MCF 10A (cell line): ENCODE data around the gene PARP12. TPM values are rescaled to one million over a fixed set of nuclear protein-coding genes. Genes with fewer than 3 reads are reported as not detected.

ENCODE experiments used
- BruUV-seq: library from RNA; stranded (reverse); fragments of 400-500 nt; replicated peaks from 2 replicates; lab custom pipeline; 2021; lab: Mats Ljungman, UMichigan
- CTCF ChIA-PET: fragments of 300-600 bp; sonication (Branson Sonifier 250); formaldehyde crosslinking; extraction: SDS; loops from one replicate; lab custom pipeline; 2021; ENCODE audit warnings: antibody characterized with exemption, inconsistent platforms; lab: Yijun Ruan, JAX
- POLR2A ChIA-PET: fragments of 300-600, 350-650 bp; sonication (Branson Sonifier 250); formaldehyde crosslinking; extraction: SDS; loops from one replicate; lab custom pipeline; 2020; ENCODE audit warnings: antibody characterized with exemption, inconsistent platforms; lab: Yijun Ruan, JAX
- DNase-seq: peaks from one replicate; pipeline ENCODE4 v3.0.0-alpha.2; 2018; ENCODE audit not compliant: unreplicated experiment
- H3K27ac Mint-ChIP-seq: one replicate; pipeline ENCODE4 v1.8.0; 2022; ENCODE audit warnings: mild to moderate bottlenecking, low read depth, mixed read lengths; ENCODE audit not compliant: unreplicated experiment
- H3K27me3 Mint-ChIP-seq: one replicate; pipeline ENCODE4 v1.8.0; 2022; ENCODE audit warnings: mixed read lengths; ENCODE audit not compliant: insufficient read depth, unreplicated experiment
- H3K36me3 Mint-ChIP-seq: one replicate; pipeline ENCODE4 v1.8.0; 2022; ENCODE audit warnings: mild to moderate bottlenecking, moderate library complexity, mixed read lengths; ENCODE audit not compliant: insufficient read depth, unreplicated experiment
- H3K4me1 Mint-ChIP-seq: one replicate; pipeline ENCODE4 v1.8.0; 2022; ENCODE audit warnings: mixed read lengths; ENCODE audit not compliant: insufficient read depth, unreplicated experiment
- H3K4me3 Mint-ChIP-seq: one replicate; pipeline ENCODE4 v1.8.0; 2022; ENCODE audit warnings: mild to moderate bottlenecking, moderate library complexity, mixed read lengths; ENCODE audit not compliant: unreplicated experiment
- H3K9me3 Mint-ChIP-seq: one replicate; pipeline ENCODE4 v1.8.0; 2022; ENCODE audit warnings: mixed read lengths; ENCODE audit not compliant: unreplicated experiment
- intact Hi-C: fragments of 100-400 bp; cut with micrococcal nuclease; formaldehyde crosslinking; loops from 2 replicates; pipeline ENCODE4 v1.14.1; 2022
- total RNA-seq: library from RNA; stranded (reverse); gene quantifications from 2 replicates; pipeline ENCODE4 v1.2.3, GENCODE V29; 2022
- TF ChIP-seq, protein P1 (sequence below): fragments of 200-600 bp; IDR thresholded peaks from one replicate; pipeline ENCODE4 v1.8.0; 2022; ENCODE audit warnings: antibody characterized with exemption, mild to moderate bottlenecking; ENCODE audit not compliant: unreplicated experiment

The PARP12 gene
- total RNA-seq, 1 experiment from 2014 or later = 35.0 TPM

DNA sequence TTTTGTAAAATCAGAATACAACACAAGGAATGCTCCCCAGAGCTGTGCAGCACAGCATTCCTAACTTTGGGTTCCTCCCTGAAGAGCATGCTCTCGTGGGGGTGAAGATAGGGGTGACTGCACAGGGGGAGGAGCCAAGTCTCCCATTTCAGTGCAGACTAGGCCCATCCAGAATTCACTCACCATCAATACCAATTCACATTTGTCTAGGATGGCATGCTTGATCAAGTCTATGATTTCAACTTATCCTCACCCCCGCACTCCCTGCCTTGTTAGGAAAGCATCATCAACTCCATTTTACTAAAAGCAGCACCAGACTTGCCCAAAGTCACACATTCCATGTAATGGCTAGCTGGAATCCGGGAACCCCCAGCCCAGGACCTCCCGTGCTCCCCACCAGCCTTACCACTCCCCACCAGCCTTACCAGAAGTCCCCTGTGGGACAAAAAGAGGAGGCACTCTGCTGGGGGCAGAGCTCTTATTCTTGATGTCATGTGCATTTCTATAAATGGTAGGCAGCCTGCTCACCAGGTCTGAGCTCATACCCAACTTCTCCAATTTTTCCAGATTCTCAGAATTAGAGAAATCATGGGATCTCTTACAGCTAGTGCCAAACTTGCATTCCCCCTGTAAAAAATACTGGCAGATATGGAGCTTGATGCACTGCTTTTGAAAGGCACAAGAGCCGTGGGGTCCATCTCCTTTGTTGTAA, 6.2 kb downstream of the PARP12 start:
- DNase-seq = no peak
- TF ChIP-seq, protein P1, sequence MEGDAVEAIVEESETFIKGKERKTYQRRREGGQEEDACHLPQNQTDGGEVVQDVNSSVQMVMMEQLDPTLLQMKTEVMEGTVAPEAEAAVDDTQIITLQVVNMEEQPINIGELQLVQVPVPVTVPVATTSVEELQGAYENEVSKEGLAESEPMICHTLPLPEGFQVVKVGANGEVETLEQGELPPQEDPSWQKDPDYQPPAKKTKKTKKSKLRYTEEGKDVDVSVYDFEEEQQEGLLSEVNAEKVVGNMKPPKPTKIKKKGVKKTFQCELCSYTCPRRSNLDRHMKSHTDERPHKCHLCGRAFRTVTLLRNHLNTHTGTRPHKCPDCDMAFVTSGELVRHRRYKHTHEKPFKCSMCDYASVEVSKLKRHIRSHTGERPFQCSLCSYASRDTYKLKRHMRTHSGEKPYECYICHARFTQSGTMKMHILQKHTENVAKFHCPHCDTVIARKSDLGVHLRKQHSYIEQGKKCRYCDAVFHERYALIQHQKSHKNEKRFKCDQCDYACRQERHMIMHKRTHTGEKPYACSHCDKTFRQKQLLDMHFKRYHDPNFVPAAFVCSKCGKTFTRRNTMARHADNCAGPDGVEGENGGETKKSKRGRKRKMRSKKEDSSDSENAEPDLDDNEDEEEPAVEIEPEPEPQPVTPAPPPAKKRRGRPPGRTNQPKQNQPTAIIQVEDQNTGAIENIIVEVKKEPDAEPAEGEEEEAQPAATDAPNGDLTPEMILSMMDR = no peak
- ChIA-PET POLR2A (interaction anchor here (1.7 kb wide), 1 partner anchor 22 kb away, joined by 7 read pairs; no protein-coding TSS in a partner anchor), CTCF (interaction anchor here (0.7 to 1.1 kb wide), 2 partner anchors 287 to 1574 kb away, joined by 3 read pairs; no protein-coding TSS in a partner anchor)
- no peak overlapping the region for H3K4me3 Mint-ChIP-seq
- no peak overlapping the region for H3K27ac Mint-ChIP-seq
- no peaks in the 10 kb centered on the region for H3K9me3 Mint-ChIP-seq
- peaks cover 38% of the 10 kb centered on the region for H3K4me1 Mint-ChIP-seq
- intact Hi-C loops = no loop called here
- no TSS peak for BruUV-seq
- no peaks in the 10 kb centered on the region for H3K27me3 Mint-ChIP-seq
- H3K36me3 Mint-ChIP-seq = peaks cover 29% of the 10 kb centered on the region

- CTCF ChIA-PET = no interaction called here
- no TSS peak for BruUV-seq
These were observed 6.9 kb downstream of the PARP12 start for GRCh38 chr7:140055833-140056232.

DNA sequence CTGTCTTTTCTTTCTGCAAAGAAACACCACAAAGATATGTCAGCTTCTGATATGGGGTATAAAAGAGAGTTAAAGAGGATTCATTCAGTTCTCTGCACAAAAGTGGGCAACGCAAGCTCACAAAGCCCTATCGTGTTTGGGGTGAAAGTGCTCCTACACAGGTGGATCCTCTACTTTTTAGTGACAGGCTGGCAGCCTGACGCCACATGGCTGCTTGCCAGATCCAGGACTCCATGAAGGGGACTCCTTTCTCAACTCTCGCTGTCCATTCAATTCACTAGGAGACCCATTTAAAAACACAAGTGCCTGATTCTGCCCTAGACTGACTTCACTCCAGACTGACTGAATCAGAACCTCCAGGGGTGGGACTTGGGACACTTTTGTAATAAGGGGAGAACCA, 8.0 kb downstream of the PARP12 start:
- no TSS peak for BruUV-seq
- TF ChIP-seq, protein P1 = no peak
- peaks cover 31% of the 10 kb centered on the region for H3K36me3 Mint-ChIP-seq
- no peak overlapping the region for H3K27ac Mint-ChIP-seq
- ChIA-PET POLR2A (interaction anchor here (0.6 kb wide), 1 partner anchor 43 kb away, joined by 3 read pairs; no protein-coding TSS in a partner anchor), CTCF (interaction anchor here (0.6 to 1.1 kb wide), 2 partner anchors 331 to 408 kb away, joined by 3 to 5 read pairs; no protein-coding TSS in a partner anchor)
- intact Hi-C loops = no loop called here
- no peaks in the 10 kb centered on the region for H3K9me3 Mint-ChIP-seq
- no peak overlapping the region for H3K4me3 Mint-ChIP-seq
- DNase-seq = no peak
- peaks cover 28% of the 10 kb centered on the region for H3K4me1 Mint-ChIP-seq
- no peaks in the 10 kb centered on the region for H3K27me3 Mint-ChIP-seq

More at GRCh38 chr7:140055833-140056232, 6.9 kb downstream of the PARP12 start:
- H3K27me3 Mint-ChIP-seq = no peaks in the 10 kb centered on the region
- intact Hi-C loops = no loop called here
- POLR2A ChIA-PET = no interaction called here
- DNase-seq = no peak
- no peaks in the 10 kb centered on the region for H3K9me3 Mint-ChIP-seq
- no peak overlapping the region for H3K4me3 Mint-ChIP-seq
- H3K36me3 Mint-ChIP-seq = peaks cover 31% of the 10 kb centered on the region
- TF ChIP-seq, protein P1 = no peak
- H3K4me1 Mint-ChIP-seq = peaks cover 30% of the 10 kb centered on the region
- H3K27ac Mint-ChIP-seq = no peak overlapping the region

GRCh38 chr7:140053812-140054539, 8.8 kb downstream of the PARP12 start:
- Mint-ChIP-seq H3K27me3 (no peaks in the 10 kb centered on the region), H3K4me1 (peaks cover 23% of the 10 kb centered on the region), H3K9me3 (no peaks in the 10 kb centered on the region), H3K36me3 (peaks cover 31% of the 10 kb centered on the region), H3K4me3 (no peak overlapping the region), H3K27ac (no peak overlapping the region)
- no TSS peak for BruUV-seq
- TF ChIP-seq, protein P1 = no peak
- ChIA-PET CTCF (interaction anchor here (0.6 kb wide), 1 partner anchor 330 kb away, joined by 5 read pairs; no protein-coding TSS in a partner anchor), POLR2A (no interaction called here)
- no peak for DNase-seq
- intact Hi-C loops = no loop called here
